Neural progenitor cell (in vitro differentiated cells): ENCODE results near the gene REEP1.

Source experiments
- EZH2 ChIP-seq: fragments of 200-600 bp; sonication (generic); IDR thresholded peaks from 2 replicates; pipeline ENCODE4 v1.6.1; 2017; ENCODE audit warnings: antibody characterized with exemption, mild to moderate bottlenecking, moderate library complexity
- TF ChIP-seq, protein P1 (sequence below): fragments of 200-600 bp; sonication (generic); IDR thresholded peaks from 2 replicates; pipeline ENCODE4 v1.5.1; 2017; ENCODE audit warnings: antibody characterized with exemption, mild to moderate bottlenecking

DNA sequence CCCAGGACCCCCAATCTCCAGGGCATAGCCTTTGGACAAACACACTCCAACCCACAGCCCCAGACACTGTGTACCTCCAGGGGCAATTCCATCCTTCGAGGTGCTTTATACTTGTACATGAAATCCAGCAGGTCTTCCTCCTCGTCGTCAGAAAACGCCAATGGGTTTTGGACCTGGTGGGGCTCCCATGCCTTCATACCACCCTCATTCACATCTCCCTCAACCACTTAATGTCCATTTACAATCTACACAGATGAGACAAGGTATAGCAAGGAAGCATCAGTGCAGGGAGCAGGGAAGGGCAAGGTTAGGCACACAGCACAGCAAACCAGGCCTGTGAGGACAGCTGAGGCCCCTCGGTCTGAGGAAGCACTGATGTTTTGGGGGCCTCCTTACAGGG is 117.5 kb downstream of the REEP1 start:
- TF ChIP-seq EZH2 = no peak
- TF ChIP-seq, protein P1, sequence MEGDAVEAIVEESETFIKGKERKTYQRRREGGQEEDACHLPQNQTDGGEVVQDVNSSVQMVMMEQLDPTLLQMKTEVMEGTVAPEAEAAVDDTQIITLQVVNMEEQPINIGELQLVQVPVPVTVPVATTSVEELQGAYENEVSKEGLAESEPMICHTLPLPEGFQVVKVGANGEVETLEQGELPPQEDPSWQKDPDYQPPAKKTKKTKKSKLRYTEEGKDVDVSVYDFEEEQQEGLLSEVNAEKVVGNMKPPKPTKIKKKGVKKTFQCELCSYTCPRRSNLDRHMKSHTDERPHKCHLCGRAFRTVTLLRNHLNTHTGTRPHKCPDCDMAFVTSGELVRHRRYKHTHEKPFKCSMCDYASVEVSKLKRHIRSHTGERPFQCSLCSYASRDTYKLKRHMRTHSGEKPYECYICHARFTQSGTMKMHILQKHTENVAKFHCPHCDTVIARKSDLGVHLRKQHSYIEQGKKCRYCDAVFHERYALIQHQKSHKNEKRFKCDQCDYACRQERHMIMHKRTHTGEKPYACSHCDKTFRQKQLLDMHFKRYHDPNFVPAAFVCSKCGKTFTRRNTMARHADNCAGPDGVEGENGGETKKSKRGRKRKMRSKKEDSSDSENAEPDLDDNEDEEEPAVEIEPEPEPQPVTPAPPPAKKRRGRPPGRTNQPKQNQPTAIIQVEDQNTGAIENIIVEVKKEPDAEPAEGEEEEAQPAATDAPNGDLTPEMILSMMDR = no peak
